Measurements from ENCODE around the gene SIGLECL1.

DNA sequence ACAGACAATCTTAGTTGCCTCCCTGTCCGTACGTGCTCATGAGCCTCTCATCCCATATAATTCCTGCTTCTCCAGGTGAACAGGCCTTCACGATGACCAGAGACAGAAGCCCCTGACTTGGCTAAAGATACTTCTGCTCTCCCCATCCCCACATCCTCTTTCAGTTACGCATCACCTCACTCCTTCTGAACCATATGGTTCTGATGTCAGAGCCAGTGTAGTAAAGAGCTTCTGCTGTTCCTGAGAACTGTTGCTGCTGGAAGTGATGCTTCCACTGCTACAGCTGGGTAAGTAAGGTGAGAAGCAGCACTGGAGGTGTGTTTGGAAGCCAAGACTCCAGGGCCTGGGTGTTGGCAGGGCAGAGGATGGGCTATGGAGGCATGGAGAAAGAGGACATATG lies 12.9 kb downstream of the SIGLECL1 start:
- TF ChIP-seq, protein P1, sequence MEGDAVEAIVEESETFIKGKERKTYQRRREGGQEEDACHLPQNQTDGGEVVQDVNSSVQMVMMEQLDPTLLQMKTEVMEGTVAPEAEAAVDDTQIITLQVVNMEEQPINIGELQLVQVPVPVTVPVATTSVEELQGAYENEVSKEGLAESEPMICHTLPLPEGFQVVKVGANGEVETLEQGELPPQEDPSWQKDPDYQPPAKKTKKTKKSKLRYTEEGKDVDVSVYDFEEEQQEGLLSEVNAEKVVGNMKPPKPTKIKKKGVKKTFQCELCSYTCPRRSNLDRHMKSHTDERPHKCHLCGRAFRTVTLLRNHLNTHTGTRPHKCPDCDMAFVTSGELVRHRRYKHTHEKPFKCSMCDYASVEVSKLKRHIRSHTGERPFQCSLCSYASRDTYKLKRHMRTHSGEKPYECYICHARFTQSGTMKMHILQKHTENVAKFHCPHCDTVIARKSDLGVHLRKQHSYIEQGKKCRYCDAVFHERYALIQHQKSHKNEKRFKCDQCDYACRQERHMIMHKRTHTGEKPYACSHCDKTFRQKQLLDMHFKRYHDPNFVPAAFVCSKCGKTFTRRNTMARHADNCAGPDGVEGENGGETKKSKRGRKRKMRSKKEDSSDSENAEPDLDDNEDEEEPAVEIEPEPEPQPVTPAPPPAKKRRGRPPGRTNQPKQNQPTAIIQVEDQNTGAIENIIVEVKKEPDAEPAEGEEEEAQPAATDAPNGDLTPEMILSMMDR (IDR thresholded peaks at IDR 0.05; ENCODE audit: low read depth, low read length, poor library complexity, severe bottlenecking): no peak
- TF ChIP-seq EZH2phosphoT487 (IDR thresholded peaks at IDR 0.05; ENCODE audit: borderline replicate concordance, low read length): no peak

All from DOHH2 (cell line).